K562 (cell line): Measurements from ENCODE around the gene KCTD21. TPM values are rescaled to one million over a fixed set of nuclear protein-coding genes. Genes with fewer than 3 reads are reported as not detected.

ENCODE experiments used
- ATAC-seq: fragments of 200-7000 bp; cut with Tn5 transposase; 3 replicates; pipeline ENCODE4 v1.9.1; 2020; ENCODE audit warnings: moderate library complexity
- BruUV-seq: library from RNA; stranded (reverse); fragments of 400-500 nt; replicated peaks from 2 replicates; lab custom pipeline; 2021; lab: Mats Ljungman, UMichigan
- CTCF ChIA-PET: fragments of 300-600 bp; formaldehyde crosslinking; extraction: SDS; loops from one replicate; lab custom pipeline; 2021; ENCODE audit warnings: low intra/inter-chr PET ratio; lab: Yijun Ruan, JAX
- POLR2A ChIA-PET: fragments of 300-600, 350-650 bp; sonication (Branson Sonifier 250); formaldehyde crosslinking; extraction: SDS; loops from one replicate; lab custom pipeline; 2021; ENCODE audit warnings: antibody characterized with exemption, inconsistent platforms; lab: Yijun Ruan, JAX
- DNase-seq, 4 experiments: peaks; one replicate each; pipeline versions ENCODE4 v3.0.0 to v3.0.0-alpha.2; 2011 to 2018; ENCODE audit warnings: low spot score in 3 of 4, mixed read lengths in 3 of 4; ENCODE audit errors: extremely low read depth in 1 of 4
- FAIRE-seq: peaks from 2 replicates; lab custom pipeline; 2011; peaks lifted over from hg19 to GRCh38; lab: Jason Lieb, UNC
- H2AFZ ChIP-seq: 2 replicates; pipeline ENCODE4 v1.6.0; 2011; ENCODE audit warnings: low read depth, low read length, control low read depth, inconsistent platforms
- H3K27ac ChIP-seq: fragments of 200-600 bp; 3 replicates; pipeline ENCODE4 v1.8.0; 2011; ENCODE audit warnings: low read depth, mild to moderate bottlenecking, control low read depth, inconsistent platforms, low read length, moderate library complexity, mixed read lengths; ENCODE audit errors: extremely low read depth
- H3K27me3 ChIP-seq, 2 experiments: fragments of 300-600 bp in 1 of 2; 2 replicates in 1 of 2; 3 replicates in 1 of 2; pipeline versions ENCODE4 v1.6.0 to v1.8.0; 2011; ENCODE audit warnings: inconsistent platforms in 2 of 2, low read length in 2 of 2, mild to moderate bottlenecking in 1 of 2, mixed read lengths in 1 of 2, moderate library complexity in 1 of 2; ENCODE audit not compliant: control insufficient read depth in 2 of 2, insufficient read depth in 2 of 2
- H3K36me3 ChIP-seq: fragments of 300-600 bp; 3 replicates; pipeline ENCODE4 v1.8.0; 2011; ENCODE audit warnings: mild to moderate bottlenecking, low read length, inconsistent platforms; ENCODE audit not compliant: control insufficient read depth, insufficient read depth
- H3K4me1 ChIP-seq, 2 experiments: fragments of 200-600 bp in 1 of 2; replicated peaks in 1 of 2; 2 replicates in 1 of 2; 3 replicates in 1 of 2; pipeline versions ENCODE4 v1.5.1 to v1.8.0; 2011; ENCODE audit warnings: inconsistent platforms in 2 of 2, low read length in 2 of 2, mild to moderate bottlenecking in 1 of 2, mixed read lengths in 1 of 2, moderate library complexity in 1 of 2; ENCODE audit not compliant: control insufficient read depth in 2 of 2, insufficient read depth in 2 of 2
- H3K4me2 ChIP-seq: 2 replicates; pipeline ENCODE4 v1.6.1; 2011; ENCODE audit warnings: low read length, control low read depth, inconsistent platforms, mixed read lengths; ENCODE audit not compliant: insufficient read depth
- H3K4me3 ChIP-seq: fragments of 200-600 bp; sonication (generic), shearing (Covaris generic); 2 replicates; pipeline ENCODE4 v1.5.1; 2016; ENCODE audit warnings: control low read depth, inconsistent platforms
- H3K79me2 ChIP-seq: fragments of 200-600 bp; 3 replicates; pipeline ENCODE4 v1.8.0; 2011; ENCODE audit warnings: low read length, inconsistent platforms; ENCODE audit not compliant: control insufficient read depth, insufficient read depth
- H3K9ac ChIP-seq, 2 experiments: 2 replicates each; pipeline versions ENCODE4 v1.6.0 to v1.6.1; 2011; ENCODE audit warnings: low read depth in 2 of 2, low read length in 2 of 2, control low read depth in 1 of 2, inconsistent platforms in 1 of 2, mild to moderate bottlenecking in 1 of 2, mixed read lengths in 1 of 2; ENCODE audit not compliant: insufficient read depth in 1 of 2
- H3K9me1 ChIP-seq: one replicate; pipeline ENCODE4 v1.6.0; 2011; ENCODE audit warnings: inconsistent platforms, mild to moderate bottlenecking, low read length, moderate library complexity; ENCODE audit not compliant: control insufficient read depth, insufficient read depth
- H3K9me3 ChIP-seq: replicated peaks from 2 replicates; pipeline ENCODE4 v1.5.1; 2011; ENCODE audit warnings: low read depth, low read length, inconsistent platforms; ENCODE audit not compliant: control insufficient read depth, insufficient read depth
- H4K20me1 ChIP-seq: replicated peaks from 2 replicates; pipeline ENCODE4 v1.6.1; 2011; ENCODE audit warnings: low read length, inconsistent platforms, mixed read lengths; ENCODE audit not compliant: control insufficient read depth, insufficient read depth
- PRPF4 ChIP-seq: fragments of 200-400 bp; formaldehyde crosslinking; IDR thresholded peaks from one replicate; pipeline ENCODE4 v1.6.1; 2017; ENCODE audit warnings: low read length, low read depth, mild to moderate bottlenecking; ENCODE audit not compliant: insufficient read depth, poor library complexity, severe bottlenecking
- RBM25 ChIP-seq: fragments of 200-400 bp; formaldehyde crosslinking; IDR thresholded peaks from 2 replicates; pipeline ENCODE4 v1.6.1; 2018; ENCODE audit warnings: low read length, low read depth, moderate library complexity; ENCODE audit not compliant: severe bottlenecking
- ZBTB12 ChIP-seq: fragments of 250-450 bp; sonication (Bioruptor Pico); IDR thresholded peaks from 2 replicates; pipeline ENCODE4 v1.4.0; 2020
- WGBS: fragments of 100-300 bp; shearing (Covaris generic); methylation state at CpG from one replicate; pipeline ENCODE4 v1.1.6; 2016; ENCODE audit warnings: low coverage, mixed read lengths; ENCODE audit not compliant: insufficient coverage; ENCODE audit errors: missing lambda C conversion rate; 5-methylcytosine and 5-hydroxymethylcytosine counted together
- in situ Hi-C: fragments of 300-500 bp; cut with MboI; formaldehyde crosslinking; loops from 4 replicates; pipeline ENCODE4 v1.15.0; 2018; ENCODE audit warnings: inconsistent platforms, mixed read lengths
- intact Hi-C: fragments of 100-400 bp; cut with micrococcal nuclease; formaldehyde crosslinking; loops from 2 replicates; pipeline ENCODE4 v1.14.2; 2022
- polyA plus RNA-seq, 8 experiments: library from polyadenylated mRNA; depleted of rRNA in 4 of 8; stranded (reverse) in 5 of 8; unstranded in 3 of 8; fragments of >200 nt; fragmentation: Nextera tagmentation in 2 of 8; fragmentation: Illumina TruSeq in 1 of 8; extraction: Ambion mirVana in 2 of 8; extraction: Trizol in 1 of 8; gene quantifications; 2 replicates each; pipeline versions ENCODE4 v1.2.1 to v1.2.3, GENCODE V29; 2011 to 2014; ENCODE audit warnings: inconsistent platforms in 1 of 8, missing spikeins in 1 of 8
- total RNA-seq, 7 experiments: library from RNA; depleted of rRNA in 6 of 7; stranded (reverse); fragments of >200 nt in 6 of 7; fragmentation: Illumina TruSeq in 2 of 7; extraction: Trizol in 2 of 7; gene quantifications; 2 replicates each; pipeline versions ENCODE4 v1.2.1 to v1.2.3, GENCODE V29; 2011 to 2021; ENCODE audit warnings: low replicate concordance in 1 of 7
- TF ChIP-seq, protein P1 (sequence below), 2 experiments: fragments of 450-650 bp; formaldehyde crosslinking in 1 of 2; IDR thresholded peaks; 2 replicates each; pipeline versions ENCODE4 v1.4.0 to v1.6.1; 2014 to 2020; ENCODE audit warnings: mild to moderate bottlenecking in 2 of 2, borderline replicate concordance in 1 of 2, low read depth in 1 of 2
- TF ChIP-seq, protein P2 (sequence below): sonication (generic); formaldehyde crosslinking; IDR thresholded peaks from 2 replicates; pipeline ENCODE4 v1.8.1; 2022; ENCODE audit warnings: missing genetic modification reagents
- TF ChIP-seq, protein P3 (sequence below): fragments of 250-450 bp; sonication (Bioruptor Pico); IDR thresholded peaks from 2 replicates; pipeline ENCODE4 v1.9.0; 2021; ENCODE audit warnings: mild to moderate bottlenecking, inconsistent platforms

The KCTD21 gene
- total and polyA plus RNA-seq, 9 of the 15 experiments (the other 6 are each of a cell fraction or from before 2014, with no cell fraction given), result 0.34 to 5.4 (median 1.9) TPM

- Histone ChIP-seq H3K4me2 (no peak overlapping the region), H3K79me2 (no peaks in the 10 kb centered on the region), H3K9ac (peak overlapping the region in 1 of 2 experiments; percentile 59; a peak in 1 of 4 replicates), H3K9me1 (no peaks in the 10 kb centered on the region), H3K36me3 (peaks cover 7% of the 10 kb centered on the region; the same call in 2 of the 3 replicates), H3K9me3 (no peaks in the 10 kb centered on the region), H3K27ac (no peak overlapping the region), H3K4me3 (no peak overlapping the region), H3K27me3 (no peaks in the 10 kb centered on the region), H4K20me1 (0 out of 2 replicates have a peak, but pooled peaks cover 6% of the 10 kb centered on the region), H2AFZ (no peak overlapping the region), H3K4me1 (peaks cover 0 to 12% of the 10 kb centered on the region in 2 experiments; a peak in 3 of 5 replicates)
- in situ Hi-C loops, result no loop called here
- DNase-seq (no peak), FAIRE-seq (no peak), ATAC-seq (no peak; the same call in 2 of the 3 replicates)
- intact Hi-C loops, result no loop called here
- ChIA-PET CTCF (no interaction called here), POLR2A (no interaction called here)
- no TSS peak for BruUV-seq
- WGBS, result 48% methylated on average over 9 of the region's 9 CpGs
- TF ChIP-seq, protein P1, sequence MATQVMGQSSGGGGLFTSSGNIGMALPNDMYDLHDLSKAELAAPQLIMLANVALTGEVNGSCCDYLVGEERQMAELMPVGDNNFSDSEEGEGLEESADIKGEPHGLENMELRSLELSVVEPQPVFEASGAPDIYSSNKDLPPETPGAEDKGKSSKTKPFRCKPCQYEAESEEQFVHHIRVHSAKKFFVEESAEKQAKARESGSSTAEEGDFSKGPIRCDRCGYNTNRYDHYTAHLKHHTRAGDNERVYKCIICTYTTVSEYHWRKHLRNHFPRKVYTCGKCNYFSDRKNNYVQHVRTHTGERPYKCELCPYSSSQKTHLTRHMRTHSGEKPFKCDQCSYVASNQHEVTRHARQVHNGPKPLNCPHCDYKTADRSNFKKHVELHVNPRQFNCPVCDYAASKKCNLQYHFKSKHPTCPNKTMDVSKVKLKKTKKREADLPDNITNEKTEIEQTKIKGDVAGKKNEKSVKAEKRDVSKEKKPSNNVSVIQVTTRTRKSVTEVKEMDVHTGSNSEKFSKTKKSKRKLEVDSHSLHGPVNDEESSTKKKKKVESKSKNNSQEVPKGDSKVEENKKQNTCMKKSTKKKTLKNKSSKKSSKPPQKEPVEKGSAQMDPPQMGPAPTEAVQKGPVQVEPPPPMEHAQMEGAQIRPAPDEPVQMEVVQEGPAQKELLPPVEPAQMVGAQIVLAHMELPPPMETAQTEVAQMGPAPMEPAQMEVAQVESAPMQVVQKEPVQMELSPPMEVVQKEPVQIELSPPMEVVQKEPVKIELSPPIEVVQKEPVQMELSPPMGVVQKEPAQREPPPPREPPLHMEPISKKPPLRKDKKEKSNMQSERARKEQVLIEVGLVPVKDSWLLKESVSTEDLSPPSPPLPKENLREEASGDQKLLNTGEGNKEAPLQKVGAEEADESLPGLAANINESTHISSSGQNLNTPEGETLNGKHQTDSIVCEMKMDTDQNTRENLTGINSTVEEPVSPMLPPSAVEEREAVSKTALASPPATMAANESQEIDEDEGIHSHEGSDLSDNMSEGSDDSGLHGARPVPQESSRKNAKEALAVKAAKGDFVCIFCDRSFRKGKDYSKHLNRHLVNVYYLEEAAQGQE (IDR thresholded peaks at IDR 0.05; ENCODE audit: borderline replicate concordance), result no peak
- TF ChIP-seq, protein P1 (CRISPR knock-in tag; IDR thresholded peaks at IDR 0.05; ENCODE audit: low read depth), result no peak
- TF ChIP-seq ZBTB12 (CRISPR knock-in tag) (no peak), RBM25 (no peak), PRPF4 (no peak)
- TF ChIP-seq, protein P2, sequence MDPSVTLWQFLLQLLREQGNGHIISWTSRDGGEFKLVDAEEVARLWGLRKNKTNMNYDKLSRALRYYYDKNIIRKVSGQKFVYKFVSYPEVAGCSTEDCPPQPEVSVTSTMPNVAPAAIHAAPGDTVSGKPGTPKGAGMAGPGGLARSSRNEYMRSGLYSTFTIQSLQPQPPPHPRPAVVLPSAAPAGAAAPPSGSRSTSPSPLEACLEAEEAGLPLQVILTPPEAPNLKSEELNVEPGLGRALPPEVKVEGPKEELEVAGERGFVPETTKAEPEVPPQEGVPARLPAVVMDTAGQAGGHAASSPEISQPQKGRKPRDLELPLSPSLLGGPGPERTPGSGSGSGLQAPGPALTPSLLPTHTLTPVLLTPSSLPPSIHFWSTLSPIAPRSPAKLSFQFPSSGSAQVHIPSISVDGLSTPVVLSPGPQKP, result no peak
- TF ChIP-seq, protein P3, sequence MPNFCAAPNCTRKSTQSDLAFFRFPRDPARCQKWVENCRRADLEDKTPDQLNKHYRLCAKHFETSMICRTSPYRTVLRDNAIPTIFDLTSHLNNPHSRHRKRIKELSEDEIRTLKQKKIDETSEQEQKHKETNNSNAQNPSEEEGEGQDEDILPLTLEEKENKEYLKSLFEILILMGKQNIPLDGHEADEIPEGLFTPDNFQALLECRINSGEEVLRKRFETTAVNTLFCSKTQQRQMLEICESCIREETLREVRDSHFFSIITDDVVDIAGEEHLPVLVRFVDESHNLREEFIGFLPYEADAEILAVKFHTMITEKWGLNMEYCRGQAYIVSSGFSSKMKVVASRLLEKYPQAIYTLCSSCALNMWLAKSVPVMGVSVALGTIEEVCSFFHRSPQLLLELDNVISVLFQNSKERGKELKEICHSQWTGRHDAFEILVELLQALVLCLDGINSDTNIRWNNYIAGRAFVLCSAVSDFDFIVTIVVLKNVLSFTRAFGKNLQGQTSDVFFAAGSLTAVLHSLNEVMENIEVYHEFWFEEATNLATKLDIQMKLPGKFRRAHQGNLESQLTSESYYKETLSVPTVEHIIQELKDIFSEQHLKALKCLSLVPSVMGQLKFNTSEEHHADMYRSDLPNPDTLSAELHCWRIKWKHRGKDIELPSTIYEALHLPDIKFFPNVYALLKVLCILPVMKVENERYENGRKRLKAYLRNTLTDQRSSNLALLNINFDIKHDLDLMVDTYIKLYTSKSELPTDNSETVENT, result no peak
Observed at GRCh38 chr11:78201096-78201818, 12.8 kb upstream of the KCTD21 start.
